GM23338 (cell line): ENCODE measurements around the gene NHS. TPM values are rescaled to one million over a fixed set of nuclear protein-coding genes. Genes with fewer than 3 reads are reported as not detected.

Experiments
- ATAC-seq: fragments of 200-7000 bp; cut with Tn5 transposase; 3 replicates; pipeline ENCODE4 v1.9.1; 2020
- DNase-seq: peaks from one replicate; pipeline ENCODE4 v3.0.0-alpha.2; 2015; ENCODE audit warnings: low spot score
- H2AFZ ChIP-seq: fragments of 200-600 bp; sonication (generic); 2 replicates; pipeline ENCODE4 v1.8.0; 2016; ENCODE audit warnings: antibody characterized with exemption, mild to moderate bottlenecking, moderate library complexity
- H3F3A ChIP-seq: fragments of 200-600 bp; sonication (generic); replicated peaks from 2 replicates; pipeline ENCODE4 v1.8.0; 2017; ENCODE audit warnings: antibody characterized with exemption, mixed run types, low read depth
- H3K27ac ChIP-seq: fragments of 200-600 bp; sonication (generic); 2 replicates; pipeline ENCODE4 v1.6.1; 2016; ENCODE audit warnings: low read depth
- H3K27me3 ChIP-seq: fragments of 200-600 bp; sonication (generic); 2 replicates; pipeline ENCODE4 v1.8.0; 2016; ENCODE audit warnings: mild to moderate bottlenecking, mixed run types, moderate library complexity; ENCODE audit not compliant: insufficient read depth
- H3K36me3 ChIP-seq: fragments of 200-600 bp; sonication (generic); 2 replicates; pipeline ENCODE4 v1.8.0; 2016; ENCODE audit warnings: mild to moderate bottlenecking; ENCODE audit not compliant: insufficient read depth
- H3K4me1 ChIP-seq: fragments of 200-600 bp; sonication (generic); 2 replicates; pipeline ENCODE4 v1.8.0; 2016; ENCODE audit warnings: mild to moderate bottlenecking, moderate library complexity; ENCODE audit not compliant: insufficient read depth
- H3K4me2 ChIP-seq: fragments of 200-600 bp; sonication (generic); 2 replicates; pipeline ENCODE4 v1.7.1; 2017; ENCODE audit warnings: mixed run types
- H3K4me3 ChIP-seq: fragments of 200-600 bp; sonication (generic); 2 replicates; pipeline ENCODE4 v1.6.1; 2016; ENCODE audit warnings: mixed run types
- H3K79me2 ChIP-seq: fragments of 200-600 bp; sonication (generic); replicated peaks from 2 replicates; pipeline ENCODE4 v1.8.0; 2017; ENCODE audit warnings: mild to moderate bottlenecking; ENCODE audit not compliant: insufficient read depth
- H3K9me2 ChIP-seq: fragments of 200-600 bp; sonication (generic); 2 replicates; pipeline ENCODE4 v1.8.0; 2017; ENCODE audit not compliant: insufficient read depth
- H4K20me1 ChIP-seq: fragments of 200-600 bp; sonication (generic); replicated peaks from 2 replicates; pipeline ENCODE4 v1.8.0; 2017; ENCODE audit warnings: mild to moderate bottlenecking; ENCODE audit not compliant: insufficient read depth
- H3K27ac Mint-ChIP-seq: 2 replicates; pipeline ENCODE4 v1.8.0; 2020; ENCODE audit warnings: inconsistent platforms, mild to moderate bottlenecking, moderate library complexity, mixed read lengths
- H3K27me3 Mint-ChIP-seq: 3 replicates; pipeline ENCODE4 v1.8.0; 2022; ENCODE audit warnings: low read depth, mild to moderate bottlenecking, moderate library complexity, mixed read lengths, inconsistent platforms; ENCODE audit not compliant: insufficient read depth, poor library complexity
- H3K36me3 Mint-ChIP-seq: 3 replicates; pipeline ENCODE4 v1.8.0; 2021; ENCODE audit warnings: low read depth, mild to moderate bottlenecking, inconsistent platforms, moderate library complexity, mixed read lengths
- H3K4me1 Mint-ChIP-seq: 3 replicates; pipeline ENCODE4 v1.8.0; 2020; ENCODE audit warnings: mild to moderate bottlenecking, inconsistent platforms, mixed read lengths
- H3K4me3 Mint-ChIP-seq: 3 replicates; pipeline ENCODE4 v1.8.0; 2021; ENCODE audit warnings: moderate library complexity, mild to moderate bottlenecking, inconsistent platforms, mixed read lengths
- H3K9me3 Mint-ChIP-seq: 3 replicates; pipeline ENCODE4 v1.8.0; 2020; ENCODE audit warnings: moderate library complexity, mild to moderate bottlenecking, inconsistent platforms, mixed read lengths
- CREB1 ChIP-seq: fragments of 250-450 bp; sonication (Bioruptor Pico); IDR thresholded peaks from 2 replicates; pipeline ENCODE4 v1.5.0; 2020; ENCODE audit warnings: low read depth, mild to moderate bottlenecking, moderate library complexity
- CTCF ChIP-seq, 2 experiments: fragments of 200-600 bp in 1 of 2; sonication (generic) in 1 of 2; conservative IDR thresholded peaks; 2 replicates each; pipeline versions ENCODE4 v1.5.1 to v1.6.1; 2016 to 2017; ENCODE audit warnings: antibody characterized with exemption in 2 of 2, low read depth in 2 of 2, mild to moderate bottlenecking in 2 of 2, moderate library complexity in 1 of 2
- EZH2 ChIP-seq: fragments of 200-600 bp; sonication (generic); IDR thresholded peaks from one replicate; pipeline ENCODE4 v1.8.0; 2017; ENCODE audit warnings: antibody characterized with exemption, mild to moderate bottlenecking, low read depth; ENCODE audit not compliant: unreplicated experiment
- EZH2phosphoT487 ChIP-seq: fragments of 200-600 bp; sonication (generic); IDR thresholded peaks from one replicate; pipeline ENCODE4 v1.8.1; 2018; ENCODE audit warnings: antibody characterized with exemption; ENCODE audit not compliant: unreplicated experiment
- JUNB ChIP-seq: IDR thresholded peaks from one replicate; pipeline ENCODE4 v1.6.1; 2016; ENCODE audit warnings: antibody characterized with exemption; ENCODE audit not compliant: unreplicated experiment
- NANOG ChIP-seq: IDR thresholded peaks from 2 replicates; pipeline ENCODE4 v1.6.1; 2016; ENCODE audit warnings: antibody characterized with exemption, borderline replicate concordance
- POLR2AphosphoS5 ChIP-seq: IDR thresholded peaks from 2 replicates; pipeline ENCODE4 v1.6.1; 2016; ENCODE audit warnings: antibody characterized with exemption, low read depth
- REST ChIP-seq: IDR thresholded peaks from one replicate; pipeline ENCODE4 v1.6.1; 2018; ENCODE audit warnings: antibody characterized with exemption; ENCODE audit not compliant: unreplicated experiment
- STAT1 ChIP-seq: IDR thresholded peaks from one replicate; pipeline ENCODE4 v1.6.1; 2016; ENCODE audit warnings: antibody characterized with exemption; ENCODE audit not compliant: unreplicated experiment
- ZNF331 ChIP-seq: fragments of 250-450 bp; sonication (Bioruptor Pico); IDR thresholded peaks from 2 replicates; pipeline ENCODE4 v1.5.0; 2020; ENCODE audit warnings: low read depth, mild to moderate bottlenecking, moderate library complexity
- polyA plus RNA-seq: library from polyadenylated mRNA; unstranded; fragments of >200 nt; fragmentation: Nextera tagmentation; extraction: Ambion mirVana; gene quantifications from 2 replicates; pipeline ENCODE4 v1.2.1, GENCODE V29; 2016
- total RNA-seq: library from RNA; depleted of rRNA; stranded (reverse); fragments of >200 nt; shearing (Covaris generic); gene quantifications from 2 replicates; pipeline ENCODE4 v1.2.3, GENCODE V29; 2014

The NHS gene
- total and polyA plus RNA-seq, 2 experiments from 2014 or later = 1.8 to 8.2 TPM

- TF ChIP-seq STAT1 = no peak
- no peak; a peak in 1 of 4 replicates for TF ChIP-seq CTCF (conservative IDR thresholded peaks at IDR 0.05; ENCODE audit: low read depth in 2 of 2)
- TF ChIP-seq EZH2phosphoT487 = no peak
- no peak for TF ChIP-seq CREB1 (CRISPR knock-in tag)
- H3K9me3 Mint-ChIP-seq = no peaks in the 10 kb centered on the region
- H3K27me3 Mint-ChIP-seq = peaks cover 30% of the 10 kb centered on the region
- Histone ChIP-seq H3K4me2 (peak overlapping the region; percentile 80), H4K20me1 (no peaks in the 10 kb centered on the region), H3K79me2 (no peaks in the 10 kb centered on the region), H3K27ac (no peak overlapping the region), H3K9me2 (no peaks in the 10 kb centered on the region), H3K4me1 (no peaks in the 10 kb centered on the region), H3K36me3 (no peaks in the 10 kb centered on the region), H2AFZ (no peak overlapping the region), H3F3A (no peaks in the 10 kb centered on the region), H3K4me3 (peak overlapping the region; percentile 59), H3K27me3 (peaks cover 48% of the 10 kb centered on the region)
- ATAC-seq (peak; percentile 72), DNase-seq (peak; percentile 41)
- H3K36me3 Mint-ChIP-seq = no peaks in the 10 kb centered on the region; the same call in 2 of the 3 replicates
- peaks cover 13% of the 10 kb centered on the region for H3K4me1 Mint-ChIP-seq
- peak overlapping the region; percentile 84 for H3K4me3 Mint-ChIP-seq
- no peak overlapping the region for H3K27ac Mint-ChIP-seq
Measured at GRCh38 chrX:17655211-17656034, 280.4 kb downstream of the NHS start.

- Mint-ChIP-seq H3K36me3 (no peaks in the 10 kb centered on the region; the same call in 2 of the 3 replicates), H3K9me3 (no peaks in the 10 kb centered on the region), H3K4me1 (peaks cover 13% of the 10 kb centered on the region), H3K27me3 (peaks cover 30% of the 10 kb centered on the region), H3K4me3 (peak overlapping the region; percentile 84), H3K27ac (no peak overlapping the region)
- peak; percentile 48 for DNase-seq
- Histone ChIP-seq H3K27me3 (peaks cover 48% of the 10 kb centered on the region), H3K4me1 (no peaks in the 10 kb centered on the region), H3K36me3 (no peaks in the 10 kb centered on the region), H4K20me1 (no peaks in the 10 kb centered on the region), H3F3A (no peaks in the 10 kb centered on the region), H3K27ac (no peak overlapping the region), H3K79me2 (no peaks in the 10 kb centered on the region), H2AFZ (no peak overlapping the region), H3K9me2 (no peaks in the 10 kb centered on the region), H3K4me3 (peak overlapping the region; percentile 59), H3K4me2 (peak overlapping the region; percentile 80)
- TF ChIP-seq EZH2phosphoT487 (no peak), EZH2 (peak; percentile 33), ZNF331 (CRISPR knock-in tag) (no peak)
- ATAC-seq = peak; percentile 65
Measured at GRCh38 chrX:17656035-17656418, 281.0 kb downstream of the NHS start.

- H4K20me1 ChIP-seq = no peaks in the 10 kb centered on the region
- no peaks in the 10 kb centered on the region for H3F3A ChIP-seq
- no peaks in the 10 kb centered on the region for H3K4me1 ChIP-seq
- H3K9me2 ChIP-seq = no peaks in the 10 kb centered on the region
- no peaks in the 10 kb centered on the region for H3K36me3 ChIP-seq
- H3K9me3 Mint-ChIP-seq = no peaks in the 10 kb centered on the region
- H3K4me2 ChIP-seq = peak overlapping the region; percentile 80
- peaks cover 13% of the 10 kb centered on the region for H3K4me1 Mint-ChIP-seq
- H3K27ac Mint-ChIP-seq = no peak overlapping the region
- H3K4me3 ChIP-seq = peak overlapping the region; percentile 59
- no peaks in the 10 kb centered on the region; the same call in 2 of the 3 replicates for H3K36me3 Mint-ChIP-seq
- H3K4me3 Mint-ChIP-seq = peak overlapping the region; percentile 69; the same call in 2 of the 3 replicates
- H3K27me3 Mint-ChIP-seq = peaks cover 30% of the 10 kb centered on the region
- no peaks in the 10 kb centered on the region for H3K79me2 ChIP-seq
- no peak overlapping the region for H2AFZ ChIP-seq
- peaks cover 48% of the 10 kb centered on the region for H3K27me3 ChIP-seq
- H3K27ac ChIP-seq = no peak overlapping the region
- ATAC-seq (peak; percentile 15), DNase-seq (peak; percentile 14)
- TF ChIP-seq STAT1 (no peak), CTCF (conservative IDR thresholded peaks at IDR 0.05; ENCODE audit: low read depth in 2 of 2) (no peak), EZH2 (no peak), NANOG (no peak), JUNB (no peak), POLR2AphosphoS5 (no peak), EZH2phosphoT487 (no peak), REST (no peak)
Measured at GRCh38 chrX:17656556-17656955, 281.6 kb downstream of the NHS start.
